A549 (cell line): ENCODE measurements around the gene ELOVL2. TPM values are rescaled to one million over a fixed set of nuclear protein-coding genes. Genes with fewer than 3 reads are reported as not detected.

Experiments used
- ATAC-seq, 2 experiments: fragments of 200-7000 bp in 1 of 2; fragments of >200 bp in 1 of 2; cut with Nextera tagmentation in 1 of 2; cut with Tn5 transposase in 1 of 2; 3 replicates each; pipeline versions ENCODE4 v1.8.0 to v1.9.1; 2018 to 2020; ENCODE audit warnings: mild to moderate bottlenecking in 1 of 2, moderate library complexity in 1 of 2
- CTCF ChIA-PET: fragments of 300-600 bp; sonication (Branson Sonifier 250); formaldehyde crosslinking; extraction: SDS; loops from one replicate; lab custom pipeline; 2021; ENCODE audit warnings: antibody characterized with exemption, inconsistent platforms; lab: Yijun Ruan, JAX
- POLR2A ChIA-PET: fragments of 350-600 bp; formaldehyde crosslinking; extraction: SDS; loops from one replicate; lab custom pipeline; 2021; ENCODE audit warnings: antibody characterized with exemption, inconsistent platforms; lab: Yijun Ruan, JAX
- DNase-seq, 2 experiments: peaks; one replicate each; pipeline versions ENCODE4 v3.0.0 to v3.0.0-alpha.2; 2011 to 2016; ENCODE audit warnings: low read depth in 1 of 2, low spot score in 1 of 2
- FAIRE-seq: peaks from 2 replicates; lab custom pipeline; 2011; peaks lifted over from hg19 to GRCh38; lab: Jason Lieb, UNC
- H3K27ac ChIP-seq, 2 experiments: fragments of >200 bp; sonication (Bioruptor Twin); formaldehyde crosslinking; 3 replicates each; pipeline ENCODE4 v1.5.1; 2016 to 2017
- H3K4me1 ChIP-seq: fragments of >200 bp; sonication (Bioruptor Twin); formaldehyde crosslinking; 3 replicates; pipeline ENCODE4 v1.6.1; 2016
- H3K4me2 ChIP-seq: fragments of >200 bp; sonication (Bioruptor Twin); formaldehyde crosslinking; 3 replicates; pipeline ENCODE4 v1.6.1; 2016
- H3K4me3 ChIP-seq: fragments of >200 bp; sonication (Bioruptor Twin); formaldehyde crosslinking; 3 replicates; pipeline ENCODE4 v1.5.1; 2016
- H3K9me3 ChIP-seq: fragments of >200 bp; sonication (Bioruptor Twin); formaldehyde crosslinking; 3 replicates; pipeline ENCODE4 v1.6.1; 2016
- FOSL2 ChIP-seq, 2 experiments: fragments of 450-650 bp in 1 of 2; fragments of >200 bp in 1 of 2; sonication (Bioruptor Twin) in 1 of 2; formaldehyde crosslinking; IDR thresholded peaks; 2 replicates each; pipeline versions ENCODE4 v1.5.0 to v1.6.1; 2016 to 2020; ENCODE audit warnings: mild to moderate bottlenecking in 1 of 2, moderate library complexity in 1 of 2
- GATA3 ChIP-seq: IDR thresholded peaks from 2 replicates; pipeline ENCODE4 v1.6.1; 2012; ENCODE audit warnings: borderline replicate concordance
- HOXB5 ChIP-seq: fragments of 250-450 bp; sonication (Bioruptor Pico); IDR thresholded peaks from 2 replicates; pipeline ENCODE4 v1.5.0; 2020; ENCODE audit warnings: mild to moderate bottlenecking, moderate library complexity
- JUN ChIP-seq, 2 experiments: fragments of >200 bp; sonication (Bioruptor Twin); formaldehyde crosslinking; IDR thresholded peaks; 2 replicates in 1 of 2; 3 replicates in 1 of 2; pipeline ENCODE4 v1.6.1; 2016 to 2017
- MAZ ChIP-seq: fragments of 150-350 bp; IDR thresholded peaks from 2 replicates; pipeline ENCODE4 v1.6.1; 2014; ENCODE audit warnings: antibody characterized with exemption, low read depth, low read length, borderline replicate concordance
- NR3C1 ChIP-seq: fragments of >200 bp; sonication (Bioruptor Twin); formaldehyde crosslinking; IDR thresholded peaks from 3 replicates; pipeline ENCODE4 v1.6.1; 2017
- PHF8 ChIP-seq: fragments of 200-600 bp; sonication (generic); IDR thresholded peaks from 2 replicates; pipeline ENCODE4 v1.6.1; 2016; ENCODE audit warnings: low read depth, mild to moderate bottlenecking, antibody characterized with exemption, moderate library complexity, borderline replicate concordance
- RAD21 ChIP-seq, 2 experiments: fragments of >200 bp in 1 of 2; sonication (Bioruptor Twin) in 1 of 2; formaldehyde crosslinking in 1 of 2; IDR thresholded peaks in 1 of 2; conservative IDR thresholded peaks in 1 of 2; 2 replicates in 1 of 2; 3 replicates in 1 of 2; pipeline ENCODE4 v1.6.1; 2012 to 2018; ENCODE audit warnings: inconsistent platforms in 1 of 2
- SMC3 ChIP-seq: fragments of >200 bp; sonication (Bioruptor Twin); formaldehyde crosslinking; IDR thresholded peaks from 3 replicates; pipeline ENCODE4 v1.6.1; 2018; ENCODE audit warnings: inconsistent platforms
- SREBF2 ChIP-seq: fragments of 450-650 bp; IDR thresholded peaks from 2 replicates; pipeline ENCODE4 v1.6.1; 2014; ENCODE audit warnings: mild to moderate bottlenecking, moderate library complexity
- WGBS: methylation state at CpG from one replicate; pipeline ENCODE4 v1.1.6; 2017; ENCODE audit errors: missing lambda C conversion rate; 5-methylcytosine and 5-hydroxymethylcytosine counted together
- polyA minus RNA-seq: library from RNA; depleted of rRNA, polyadenylated mRNA; stranded (reverse); fragments of >200 nt; gene quantifications from 2 replicates; pipeline ENCODE4 v1.2.3, GENCODE V29; 2011; rRNA and poly(A)+ RNA removed
- polyA plus RNA-seq, 4 experiments: library from polyadenylated mRNA; depleted of rRNA in 3 of 4; stranded (reverse); fragments of >200 nt; fragmentation: RNase III in 1 of 4; extraction: RNeasy Plus Mini Kit Qiagen cat#74134 plus additional on column Dnase treatment in 1 of 4; gene quantifications; 2 replicates in 3 of 4; 3 replicates in 1 of 4; pipeline ENCODE4 v1.2.3, GENCODE V29; 2011 to 2017
- TF ChIP-seq, protein P1 (sequence below): fragments of 200-600 bp; sonication (generic); IDR thresholded peaks from 2 replicates; pipeline ENCODE4 v1.6.1; 2016; ENCODE audit warnings: antibody characterized with exemption, mild to moderate bottlenecking, moderate library complexity
- TF ChIP-seq, protein P2 (sequence below): fragments of >200 bp; sonication (Bioruptor Twin); formaldehyde crosslinking; IDR thresholded peaks from 3 replicates; pipeline ENCODE4 v1.5.1; 2016

ELOVL2 gene, protein sequence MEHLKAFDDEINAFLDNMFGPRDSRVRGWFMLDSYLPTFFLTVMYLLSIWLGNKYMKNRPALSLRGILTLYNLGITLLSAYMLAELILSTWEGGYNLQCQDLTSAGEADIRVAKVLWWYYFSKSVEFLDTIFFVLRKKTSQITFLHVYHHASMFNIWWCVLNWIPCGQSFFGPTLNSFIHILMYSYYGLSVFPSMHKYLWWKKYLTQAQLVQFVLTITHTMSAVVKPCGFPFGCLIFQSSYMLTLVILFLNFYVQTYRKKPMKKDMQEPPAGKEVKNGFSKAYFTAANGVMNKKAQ
- polyA plus RNA-seq (2011; rRNA removed) = 12.1 and 15.5 TPM in 2 replicates
- 3.5 and 4.5 TPM in 2 replicates for polyA plus RNA-seq (2012; cell fraction: cytosol; rRNA removed)
- polyA plus RNA-seq (2012; cell fraction: nucleus; rRNA removed) = 1.9 and 3.0 TPM in 2 replicates
- polyA plus RNA-seq (2017; fragmentation: RNase III; extraction: RNeasy Plus Mini Kit Qiagen cat#74134 plus additional on column Dnase treatment) = 10.6 to 12.4 TPM (median 11.4 TPM) in 3 replicates
- polyA minus RNA-seq = 7.1 and 7.2 TPM in 2 replicates

DNA sequence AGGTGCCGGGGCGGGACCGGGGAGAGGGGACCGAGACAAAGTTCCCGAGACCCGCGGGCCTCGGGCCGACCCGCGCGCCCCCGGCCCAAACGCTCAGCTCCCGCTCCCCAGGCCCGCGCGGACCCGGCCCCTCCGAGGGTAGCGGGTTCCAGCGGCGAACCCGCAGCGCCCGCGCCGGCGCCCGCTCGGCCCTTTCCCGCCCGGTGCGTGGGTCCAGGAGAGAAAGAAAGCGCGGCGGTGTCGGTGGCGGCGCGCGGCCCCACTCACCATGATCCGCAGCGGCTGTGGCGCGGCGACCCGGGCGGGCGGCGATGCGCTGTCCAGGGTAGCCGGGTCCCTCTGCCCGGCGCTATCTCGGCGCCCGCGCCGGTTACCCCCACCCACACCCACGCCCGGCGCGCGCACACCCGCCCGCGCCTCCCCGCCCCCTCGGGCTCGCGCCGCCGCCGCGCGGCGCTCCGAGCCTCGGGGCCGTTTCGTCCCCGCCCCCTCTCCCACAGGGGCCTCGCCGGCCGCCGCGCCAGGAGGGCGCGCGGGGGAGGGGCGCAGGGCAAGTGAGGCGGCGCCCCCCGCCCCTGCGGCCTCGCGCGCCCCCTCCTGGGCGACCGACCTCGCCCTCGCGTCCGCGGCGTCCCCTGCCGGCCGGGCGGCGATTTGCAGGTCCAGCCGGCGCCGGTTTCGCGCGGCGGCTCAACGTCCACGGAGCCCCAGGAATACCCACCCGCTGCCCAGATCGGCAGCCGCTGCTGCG, at the start of gene ELOVL2:
TSS of gene ELOVL2 (minus strand) at position 345 of the 751 bp plus-strand sequence. CDS start at position 270, 75 bp downstream.
- ATAC-seq (peak; percentile 78 to 91), FAIRE-seq (no peak), DNase-seq (peak; percentile 40 to 56)
- H3K4me3 ChIP-seq = peak within 1 kb of the TSS; percentile 97
- TF ChIP-seq SMC3 (peak; percentile 91), GATA3 (no peak), HOXB5 (CRISPR knock-in tag) (0 out of 2 replicates have a peak, but pooled peaks have one; percentile 57), JUN (IDR thresholded peaks at IDR 0.05) (peak in 1 of 2 experiments; percentile 39; a peak in 2 of 5 replicates), RAD21 (conservative IDR thresholded peaks at IDR 0.05 in 1 of 2, IDR thresholded peaks at IDR 0.05 in 1 of 2) (peak; percentile 45 to 75; a peak in 4 of 5 replicates), MAZ (no peak; the same call in 1 of the 2 replicates), SREBF2 (no peak), FOSL2 (IDR thresholded peaks at IDR 0.05) (no peak), FOSL2 (CRISPR knock-in tag; IDR thresholded peaks at IDR 0.05) (peak; percentile 38; the same call in 1 of the 2 replicates)
- TF ChIP-seq, protein P1, sequence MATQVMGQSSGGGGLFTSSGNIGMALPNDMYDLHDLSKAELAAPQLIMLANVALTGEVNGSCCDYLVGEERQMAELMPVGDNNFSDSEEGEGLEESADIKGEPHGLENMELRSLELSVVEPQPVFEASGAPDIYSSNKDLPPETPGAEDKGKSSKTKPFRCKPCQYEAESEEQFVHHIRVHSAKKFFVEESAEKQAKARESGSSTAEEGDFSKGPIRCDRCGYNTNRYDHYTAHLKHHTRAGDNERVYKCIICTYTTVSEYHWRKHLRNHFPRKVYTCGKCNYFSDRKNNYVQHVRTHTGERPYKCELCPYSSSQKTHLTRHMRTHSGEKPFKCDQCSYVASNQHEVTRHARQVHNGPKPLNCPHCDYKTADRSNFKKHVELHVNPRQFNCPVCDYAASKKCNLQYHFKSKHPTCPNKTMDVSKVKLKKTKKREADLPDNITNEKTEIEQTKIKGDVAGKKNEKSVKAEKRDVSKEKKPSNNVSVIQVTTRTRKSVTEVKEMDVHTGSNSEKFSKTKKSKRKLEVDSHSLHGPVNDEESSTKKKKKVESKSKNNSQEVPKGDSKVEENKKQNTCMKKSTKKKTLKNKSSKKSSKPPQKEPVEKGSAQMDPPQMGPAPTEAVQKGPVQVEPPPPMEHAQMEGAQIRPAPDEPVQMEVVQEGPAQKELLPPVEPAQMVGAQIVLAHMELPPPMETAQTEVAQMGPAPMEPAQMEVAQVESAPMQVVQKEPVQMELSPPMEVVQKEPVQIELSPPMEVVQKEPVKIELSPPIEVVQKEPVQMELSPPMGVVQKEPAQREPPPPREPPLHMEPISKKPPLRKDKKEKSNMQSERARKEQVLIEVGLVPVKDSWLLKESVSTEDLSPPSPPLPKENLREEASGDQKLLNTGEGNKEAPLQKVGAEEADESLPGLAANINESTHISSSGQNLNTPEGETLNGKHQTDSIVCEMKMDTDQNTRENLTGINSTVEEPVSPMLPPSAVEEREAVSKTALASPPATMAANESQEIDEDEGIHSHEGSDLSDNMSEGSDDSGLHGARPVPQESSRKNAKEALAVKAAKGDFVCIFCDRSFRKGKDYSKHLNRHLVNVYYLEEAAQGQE = peak; percentile 72
- TF ChIP-seq, protein P2, sequence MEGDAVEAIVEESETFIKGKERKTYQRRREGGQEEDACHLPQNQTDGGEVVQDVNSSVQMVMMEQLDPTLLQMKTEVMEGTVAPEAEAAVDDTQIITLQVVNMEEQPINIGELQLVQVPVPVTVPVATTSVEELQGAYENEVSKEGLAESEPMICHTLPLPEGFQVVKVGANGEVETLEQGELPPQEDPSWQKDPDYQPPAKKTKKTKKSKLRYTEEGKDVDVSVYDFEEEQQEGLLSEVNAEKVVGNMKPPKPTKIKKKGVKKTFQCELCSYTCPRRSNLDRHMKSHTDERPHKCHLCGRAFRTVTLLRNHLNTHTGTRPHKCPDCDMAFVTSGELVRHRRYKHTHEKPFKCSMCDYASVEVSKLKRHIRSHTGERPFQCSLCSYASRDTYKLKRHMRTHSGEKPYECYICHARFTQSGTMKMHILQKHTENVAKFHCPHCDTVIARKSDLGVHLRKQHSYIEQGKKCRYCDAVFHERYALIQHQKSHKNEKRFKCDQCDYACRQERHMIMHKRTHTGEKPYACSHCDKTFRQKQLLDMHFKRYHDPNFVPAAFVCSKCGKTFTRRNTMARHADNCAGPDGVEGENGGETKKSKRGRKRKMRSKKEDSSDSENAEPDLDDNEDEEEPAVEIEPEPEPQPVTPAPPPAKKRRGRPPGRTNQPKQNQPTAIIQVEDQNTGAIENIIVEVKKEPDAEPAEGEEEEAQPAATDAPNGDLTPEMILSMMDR = peak; percentile 99
- ChIA-PET POLR2A (interaction anchor here (0.7 kb wide), 1 partner anchor 11 kb away, joined by 3 read pairs; no protein-coding TSS in a partner anchor), CTCF (interaction anchor here (0.6 to 2.0 kb wide), 6 partner anchors 11 to 242 kb away, joined by 3 to 5 read pairs (median 4); no protein-coding TSS in a partner anchor)
- H3K4me2 ChIP-seq = peak within 1 kb of the TSS; percentile 92
- H3K4me1 ChIP-seq = peaks cover 13% of the 10 kb centered on the region; the same call in 2 of the 3 replicates
- peak within 1 kb of the TSS; percentile 82 to 95 for H3K27ac ChIP-seq
- no peaks in the 10 kb centered on the region; the same call in 2 of the 3 replicates for H3K9me3 ChIP-seq
- 0% methylated on average over 17 of the region's 124 CpGs for WGBS

DNA sequence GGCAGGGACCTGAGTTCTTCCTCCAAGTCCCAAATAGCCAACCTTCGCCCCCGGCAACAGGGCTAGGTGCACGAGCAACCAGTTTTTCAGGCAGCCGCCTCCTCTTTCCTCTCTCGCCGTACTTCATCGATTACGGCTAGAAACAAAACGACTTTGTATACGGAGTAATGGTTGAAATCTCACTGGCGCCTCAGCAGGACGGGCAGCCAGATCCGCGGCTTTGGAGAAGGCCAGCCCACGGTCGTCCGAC, 49.2 kb upstream of the ELOVL2 start:
- Histone ChIP-seq H3K4me3 (peak overlapping the region; percentile 84), H3K4me2 (peak overlapping the region; percentile 83), H3K27ac (peak overlapping the region; percentile 96 to 98), H3K9me3 (no peaks in the 10 kb centered on the region), H3K4me1 (peaks cover 21% of the 10 kb centered on the region; the same call in 2 of the 3 replicates)
- POLR2A ChIA-PET = interaction anchor here (1.1 to 1.3 kb wide), 3 partner anchors 114 to 482 kb away, joined by 3 to 4 read pairs (median 3); no protein-coding TSS in a partner anchor
- WGBS = 0% methylated on average over 7 of the region's 17 CpGs
- DNase-seq (no peak), ATAC-seq (peak; percentile 10 to 25; a peak in 4 of 6 replicates), FAIRE-seq (no peak)
- CTCF ChIA-PET = interaction anchor here (0.6 to 3.4 kb wide), 9 partner anchors 9 to 657 kb away, joined by 3 to 13 read pairs (median 3); no protein-coding TSS in a partner anchor
- 0 out of 2 replicates have a peak, but pooled peaks have one; percentile 9 for TF ChIP-seq PHF8
- TF ChIP-seq NR3C1 = no peak
- TF ChIP-seq, protein P1 = no peak
